Astrocyte of the cerebellum (primary cell): ENCODE results near the gene OR10A3.

Experiments
- DNase-seq: peaks from one replicate; pipeline ENCODE4 v3.0.0-alpha.2; 2011; ENCODE audit warnings: low read depth
- H3K4me3 ChIP-seq: 2 replicates; pipeline ENCODE4 v1.5.1; 2011; ENCODE audit warnings: mild to moderate bottlenecking, low read depth, low read length, moderate library complexity
- CTCF ChIP-seq: IDR thresholded peaks from 2 replicates; pipeline ENCODE4 v1.5.1; 2012; ENCODE audit warnings: low read length, low read depth, moderate library complexity, mild to moderate bottlenecking; ENCODE audit errors: missing control alignments
- in situ Hi-C: cut with HindIII; loops from 2 replicates; pipeline ENCODE4 v1.10.0; 2017; ENCODE audit warnings: low sequenced_read_pairs

OR10A3 gene

DNA sequence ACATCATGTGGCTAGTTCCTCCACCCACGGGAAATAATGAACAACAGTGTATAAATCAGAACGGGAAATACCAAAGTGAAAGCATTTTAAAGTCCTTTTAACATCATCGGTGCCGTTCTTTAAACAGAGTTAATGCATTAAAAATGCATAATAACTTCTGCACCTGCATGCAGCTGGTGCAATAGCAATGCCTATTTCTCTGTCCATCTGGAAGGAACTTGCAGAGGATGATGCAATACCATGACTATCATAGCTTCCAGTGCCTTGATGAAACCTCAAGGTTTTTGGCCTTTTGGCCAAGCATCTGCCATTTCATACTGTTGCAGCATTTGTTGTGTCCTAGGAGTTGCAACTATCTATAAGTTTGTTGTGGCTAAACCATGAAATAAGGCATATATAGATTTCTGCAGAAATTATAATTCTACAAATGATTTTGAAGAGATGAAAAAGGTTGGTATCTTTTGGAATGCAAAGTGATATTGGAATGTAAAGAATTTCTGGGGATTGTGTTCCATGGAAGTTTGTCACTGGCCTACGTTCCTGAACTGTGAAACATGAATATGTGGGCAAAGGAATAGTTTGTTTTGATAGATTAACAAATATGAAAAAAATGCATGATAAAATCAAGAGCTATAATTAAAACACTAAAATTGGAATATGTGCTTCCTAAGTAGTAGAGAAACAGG lies 35.9 kb upstream of the OR10A3 start:
- no peak overlapping the region for H3K4me3 ChIP-seq
- peak; percentile 41 for DNase-seq
- TF ChIP-seq CTCF = no peak
- in situ Hi-C loops = no loop called here

- H3K4me3 ChIP-seq = no peak overlapping the region
- in situ Hi-C loops = no loop called here
- DNase-seq = no peak
- TF ChIP-seq CTCF = no peak
Observed at GRCh38 chr11:7974668-7975067, 33.2 kb upstream of the OR10A3 start.

DNA sequence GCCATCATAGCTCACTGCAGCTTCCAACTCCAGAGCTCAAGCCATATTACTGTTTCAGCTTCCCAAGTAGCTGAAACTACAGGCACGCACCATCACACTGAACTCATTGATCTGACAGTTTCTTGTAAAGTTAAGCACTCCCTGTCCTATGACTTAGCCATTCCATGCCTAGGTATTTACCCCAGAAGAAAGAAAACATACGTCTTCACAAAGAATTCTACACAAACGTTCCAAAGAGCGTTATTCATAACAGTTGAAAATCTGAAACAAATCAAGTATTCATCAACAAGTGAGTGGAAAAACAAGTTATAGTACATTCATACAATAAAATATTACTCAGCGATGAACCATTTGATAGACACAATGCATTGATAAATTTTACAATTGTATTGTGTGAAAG lies 31.5 kb upstream of the OR10A3 start:
- DNase-seq = no peak
- in situ Hi-C loops = no loop called here
- no peak for TF ChIP-seq CTCF
- H3K4me3 ChIP-seq = no peak overlapping the region

GRCh38 chr11:7971846-7972245 lies 30.3 kb upstream of the OR10A3 start:
- no peak for TF ChIP-seq CTCF
- in situ Hi-C loops = no loop called here
- no peak for DNase-seq
- H3K4me3 ChIP-seq = no peak overlapping the region

GRCh38 chr11:7969756-7970646 lies 28.5 kb upstream of the OR10A3 start:
- TF ChIP-seq CTCF = no peak
- in situ Hi-C loops = loop anchor here (5.0 kb wide), 1 partner anchor 78 kb away; no protein-coding TSS in a partner anchor
- no peak overlapping the region for H3K4me3 ChIP-seq
- DNase-seq = no peak

DNA sequence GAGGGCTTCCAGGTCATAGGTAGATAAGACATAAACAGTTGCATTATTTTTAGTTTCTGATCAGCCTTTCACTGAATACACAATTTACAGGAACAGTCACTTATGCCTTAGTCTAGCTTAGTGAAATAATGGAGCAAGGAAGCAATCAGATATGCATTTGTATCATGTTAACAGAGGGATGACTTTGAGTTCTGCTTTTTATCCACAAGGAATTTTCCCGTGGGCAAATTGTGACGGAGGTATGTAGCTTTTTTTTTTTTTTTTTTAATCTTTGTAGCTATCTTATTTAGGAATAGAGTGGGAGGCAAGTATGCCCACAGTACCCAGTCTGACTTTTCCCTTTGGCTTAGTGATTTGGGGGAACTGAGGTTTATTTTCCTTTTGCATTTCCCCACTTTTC lies 27.2 kb upstream of the OR10A3 start:
- TF ChIP-seq CTCF = no peak
- no peak overlapping the region for H3K4me3 ChIP-seq
- in situ Hi-C loops = loop anchor here (5.0 kb wide), 1 partner anchor 76 kb away; no protein-coding TSS in a partner anchor
- DNase-seq = no peak
